HL-60/S4 treated with phorbol 12-myristate 13-acetate at 8.2 ng/mL for 4 days and 3 days (cell line): ENCODE results near the gene ZNF837.

Experiments
- in situ Hi-C: fragments of 300-500 bp; cut with MboI; formaldehyde crosslinking; loops from 2 replicates; pipeline ENCODE4 v1.15.0; 2022; ENCODE audit warnings: low sequenced_read_pairs

Gene ZNF837

DNA sequence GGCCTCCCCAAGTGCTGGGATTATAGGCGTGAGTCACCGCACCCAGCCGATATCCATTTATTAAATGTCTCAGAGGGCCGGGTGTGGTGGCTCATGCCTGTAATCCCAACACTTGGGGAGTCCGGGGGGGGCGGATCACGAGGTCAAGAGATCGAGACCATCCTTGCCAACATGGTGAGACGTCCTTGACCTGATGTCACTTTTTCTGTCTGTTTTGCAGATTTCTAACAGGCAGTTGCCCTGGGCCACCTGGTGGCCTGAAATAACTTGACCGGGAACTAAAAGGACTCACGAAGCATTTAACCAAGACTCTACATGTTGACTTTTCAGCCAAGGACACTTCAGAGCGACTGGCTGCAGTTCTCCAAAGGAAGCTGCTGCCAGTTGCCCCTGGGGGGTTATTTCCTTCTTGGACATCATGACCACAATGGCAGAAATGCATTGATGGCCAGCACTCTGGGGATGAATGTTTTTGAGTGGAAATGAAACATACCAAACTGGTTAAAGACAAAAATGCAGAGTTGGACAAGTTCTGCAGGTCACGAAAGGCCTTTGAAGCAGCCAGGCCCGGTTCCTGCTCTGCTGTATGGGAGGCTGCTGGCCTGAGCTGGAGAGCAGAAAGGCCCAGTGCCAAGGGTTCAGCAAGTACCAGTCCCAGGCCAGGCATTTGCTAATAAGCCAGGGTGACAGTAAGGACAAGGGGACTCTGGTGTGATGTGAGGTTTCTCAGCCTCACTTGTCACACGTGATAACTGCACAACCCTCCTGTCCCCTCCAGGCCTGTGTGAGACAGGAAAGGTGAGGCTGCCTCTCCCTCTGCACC, 8.3 kb downstream of the ZNF837 start:
- in situ Hi-C loops = no loop called here

DNA sequence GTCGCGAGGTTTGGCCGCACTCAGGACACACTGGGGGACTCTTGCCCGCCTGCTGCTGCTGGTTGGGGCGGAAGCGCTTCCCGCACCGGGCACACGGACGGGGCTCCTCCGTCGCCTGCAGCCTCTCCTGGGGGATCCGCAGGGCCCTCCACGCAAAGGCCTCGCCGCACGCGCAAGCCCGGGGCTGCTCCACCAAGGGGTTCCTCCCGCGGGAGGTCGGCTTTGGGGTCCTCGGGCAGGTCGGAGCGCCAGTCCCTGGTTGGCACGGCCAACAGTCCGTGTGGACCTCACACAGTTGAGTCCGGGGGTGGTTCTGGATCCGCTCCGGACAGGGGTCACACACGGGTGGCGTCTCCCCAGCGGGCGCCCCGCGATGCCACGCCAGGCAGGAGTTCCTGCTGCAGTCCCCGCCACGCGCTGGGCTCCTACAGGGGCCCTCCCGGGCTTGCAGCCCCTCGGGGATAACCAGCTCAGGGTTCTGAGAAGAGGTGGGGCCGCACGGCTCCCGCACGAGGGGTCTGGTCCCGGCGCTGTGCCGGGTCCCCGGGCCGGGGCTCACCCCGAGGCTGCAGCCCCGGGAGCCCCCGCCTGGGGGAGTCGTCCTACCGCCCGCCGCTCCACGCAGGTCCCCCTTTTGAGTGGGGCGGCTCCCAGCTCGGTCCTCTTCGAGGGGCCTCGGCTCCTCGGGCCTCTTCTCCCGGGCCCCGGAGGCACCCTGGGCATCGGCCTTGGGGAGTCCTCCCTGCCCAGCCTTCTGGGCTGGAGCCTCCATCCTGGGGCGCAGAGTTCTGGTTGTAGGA, 12.1 kb downstream of the ZNF837 start:
- in situ Hi-C loops = no loop called here

DNA sequence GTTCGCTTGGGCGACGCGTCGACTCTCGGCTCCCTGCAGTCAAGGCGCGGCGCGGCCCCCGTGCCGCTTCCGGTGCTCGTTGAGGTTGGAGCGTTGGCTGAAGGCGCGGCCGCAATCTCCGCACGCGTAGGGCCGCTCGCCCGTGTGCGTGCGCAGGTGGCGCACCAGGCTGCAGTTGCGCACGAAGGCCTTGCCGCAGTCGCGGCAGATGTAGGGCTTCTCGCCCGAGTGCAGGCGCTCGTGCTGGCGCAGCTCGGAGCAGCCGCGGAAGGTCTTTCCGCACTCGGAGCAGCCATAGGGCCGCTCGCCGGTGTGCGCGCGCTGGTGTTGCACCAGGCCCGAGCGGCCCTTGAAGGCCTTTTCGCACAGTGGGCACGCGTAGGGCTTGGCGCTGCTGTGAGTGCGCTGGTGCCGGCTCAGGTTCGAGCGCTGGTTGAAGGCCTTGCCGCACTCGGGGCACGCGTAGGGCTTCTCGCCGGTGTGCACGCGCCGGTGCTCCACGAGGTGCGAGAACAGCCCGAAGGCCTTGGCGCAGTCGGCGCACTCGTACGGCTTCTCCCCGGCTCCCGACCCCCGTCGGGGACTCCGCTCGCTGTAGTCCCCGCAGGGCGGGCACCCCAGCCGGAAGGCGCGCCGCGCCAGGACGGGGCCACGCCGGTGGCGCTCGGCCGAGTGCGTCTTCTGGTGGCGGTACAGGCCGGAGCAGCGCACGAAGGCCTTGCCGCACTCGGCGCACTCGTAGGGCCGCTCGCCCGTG, 13.0 kb downstream of the ZNF837 start:
- in situ Hi-C loops = no loop called here

- in situ Hi-C loops = no loop called here
Measured at GRCh38 chr19:58366585-58367430, 14.0 kb downstream of the ZNF837 start.

- in situ Hi-C loops = no loop called here
Measured at GRCh38 chr19:58364146-58364545, 16.7 kb downstream of the ZNF837 start.

DNA sequence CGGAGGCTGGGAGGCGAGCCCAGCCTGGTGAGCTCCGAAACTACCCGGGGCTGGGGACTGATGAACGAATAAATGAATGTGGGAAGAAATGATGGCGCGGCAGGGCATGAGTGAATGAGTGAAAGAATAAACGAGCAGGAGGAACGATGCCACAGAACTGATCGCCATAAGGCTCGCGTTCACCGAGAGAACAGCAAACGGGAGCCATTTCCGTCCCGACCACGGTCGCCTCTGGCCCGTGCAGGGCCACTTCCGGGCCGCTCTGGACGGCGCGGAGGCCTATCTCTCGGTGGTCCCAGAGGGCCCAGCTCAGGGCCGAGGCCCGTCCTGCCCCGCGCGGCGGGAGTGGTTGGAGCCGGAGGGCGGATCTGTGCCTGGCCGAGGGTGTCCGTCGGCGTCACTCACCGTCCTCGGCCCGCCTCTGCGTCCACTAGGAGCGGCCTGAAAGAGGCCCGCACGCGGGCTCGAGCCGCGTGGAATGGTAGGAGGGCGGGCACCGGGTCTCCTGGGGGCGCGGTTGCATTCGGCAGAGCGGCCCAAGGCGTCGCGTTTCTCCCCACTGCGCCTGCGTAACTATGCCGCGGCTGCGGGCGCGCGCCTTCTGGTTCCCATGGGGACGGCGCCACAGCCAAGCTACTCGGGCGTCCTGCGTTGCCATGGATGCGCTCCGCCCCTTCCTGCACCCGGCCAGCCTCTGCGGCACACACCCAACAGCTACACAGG, 18.4 kb downstream of the ZNF837 start, which contains the start of gene ZNF497:
Gene ZNF497 (minus strand): TSS at position 480 of the 723 bp plus-strand sequence. CDS start 5,116 bp downstream, outside the sequence.
- in situ Hi-C loops = no loop called here

DNA sequence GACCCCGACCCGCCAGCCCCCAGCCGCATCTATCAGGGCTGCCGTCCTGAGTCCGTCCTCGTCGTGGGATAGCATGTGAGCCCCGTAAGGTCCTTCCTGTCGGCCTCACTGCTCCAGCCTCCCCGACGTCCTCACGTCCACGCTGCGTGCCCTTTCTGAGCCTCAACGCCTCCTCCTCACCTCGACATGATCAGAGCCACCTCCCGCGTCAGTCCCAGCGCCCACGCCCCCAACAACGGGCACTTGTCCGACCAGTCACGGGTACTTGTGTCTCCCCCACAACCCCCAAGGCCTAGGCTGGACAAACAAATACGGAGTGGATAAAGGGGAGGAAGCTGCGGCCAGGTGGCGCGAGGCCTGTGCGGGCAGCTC, 18.9 kb downstream of the ZNF837 start:
- in situ Hi-C loops = no loop called here

GRCh38 chr19:58357481-58358145, 23.2 kb downstream of the ZNF837 start:
- in situ Hi-C loops = no loop called here

- in situ Hi-C loops = no loop called here
Measured at GRCh38 chr19:58356766-58357480, 23.9 kb downstream of the ZNF837 start.

- in situ Hi-C loops = no loop called here
Measured at GRCh38 chr19:58355908-58356765, 24.7 kb downstream of the ZNF837 start.

DNA sequence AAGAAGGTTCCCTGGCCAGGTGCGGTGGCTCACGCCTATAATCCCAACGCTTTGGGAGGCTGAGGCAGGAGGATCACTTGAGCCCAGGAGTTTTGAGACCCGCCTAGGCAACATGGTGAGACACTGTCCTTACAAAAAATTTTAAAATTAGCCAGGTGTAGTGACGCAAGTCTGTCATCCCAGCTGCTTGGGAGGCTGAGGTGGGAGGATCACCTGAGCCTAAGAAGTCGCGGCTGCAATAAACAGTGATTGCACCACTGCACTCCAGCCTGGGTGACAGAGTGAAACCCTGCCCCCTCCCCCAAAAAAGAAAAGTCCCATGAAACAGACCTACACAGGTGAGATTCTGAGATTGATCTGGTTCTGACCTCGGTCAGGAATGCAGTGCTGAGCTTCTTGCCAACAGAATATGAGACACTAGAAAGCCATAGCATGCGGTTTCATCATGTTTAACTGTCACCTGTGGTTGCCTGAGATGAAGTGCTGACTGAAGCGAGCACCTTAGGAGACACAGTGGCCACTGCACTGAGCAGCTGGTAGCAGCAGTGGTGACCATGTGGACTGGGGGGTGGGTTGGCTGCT, 25.5 kb downstream of the ZNF837 start:
- in situ Hi-C loops = no loop called here

DNA sequence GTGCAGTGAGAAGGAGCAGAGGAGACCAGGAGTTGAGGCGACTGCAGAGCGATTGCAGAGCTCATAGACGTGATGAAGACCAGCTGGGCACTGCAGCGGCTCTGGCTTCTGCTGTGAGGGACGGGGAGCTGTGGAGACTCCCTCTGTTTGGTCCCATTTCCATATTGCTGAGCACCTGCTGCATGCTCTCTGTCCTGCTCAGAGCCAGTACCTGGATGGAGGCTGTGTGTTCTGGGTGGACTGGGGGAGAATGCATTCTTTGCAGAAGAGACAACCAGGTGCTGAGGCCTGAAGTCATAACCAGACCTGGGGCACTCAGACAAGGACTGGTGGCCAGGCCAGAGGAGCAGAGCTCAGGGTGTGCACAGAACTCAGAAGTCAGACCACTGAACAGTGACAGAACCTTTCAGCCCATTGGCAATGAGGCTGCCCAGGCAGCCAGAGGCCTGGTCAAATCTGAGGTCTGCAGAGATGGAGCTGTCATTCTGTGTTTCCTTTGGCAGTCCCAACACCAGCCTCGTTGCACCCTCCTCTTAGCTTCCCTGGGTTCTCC, 26.3 kb downstream of the ZNF837 start:
- in situ Hi-C loops = no loop called here

- in situ Hi-C loops = no loop called here
Measured at GRCh38 chr19:58353717-58354477, 26.9 kb downstream of the ZNF837 start.

- in situ Hi-C loops = no loop called here
Measured at GRCh38 chr19:58352760-58353671, 27.8 kb downstream of the ZNF837 start, which contains the start of gene A1BG. A1BG (minus strand) TSS chr19:58353492; CDS start chr19:58353437, 55 bp downstream.
